MM.1S (cell line): Measurements from ENCODE around the gene DLX4.

ENCODE experiments used
- DNase-seq: peaks from one replicate; pipeline ENCODE4 v3.0.0-alpha.2; 2015
- H2AFZ ChIP-seq: fragments of 300-600 bp; sonication (generic); 2 replicates; pipeline ENCODE4 v1.6.0; 2016; ENCODE audit warnings: antibody characterized with exemption, low read length
- H3F3A ChIP-seq: fragments of 300-600 bp; sonication (generic); 2 replicates; pipeline ENCODE4 v1.6.1; 2016; ENCODE audit warnings: mild to moderate bottlenecking, antibody characterized with exemption, low read length, moderate library complexity, mixed read lengths; ENCODE audit not compliant: insufficient read depth
- H3K27ac ChIP-seq: fragments of 300-600 bp; sonication (generic); 2 replicates; pipeline ENCODE4 v1.5.1; 2016; ENCODE audit warnings: mild to moderate bottlenecking, low read length
- H3K27me3 ChIP-seq: fragments of 300-600 bp; sonication (generic); replicated peaks from 2 replicates; pipeline ENCODE4 v1.6.0; 2016; ENCODE audit warnings: low read length; ENCODE audit not compliant: insufficient read depth
- H3K36me3 ChIP-seq: fragments of 300-600 bp; sonication (generic); replicated peaks from 2 replicates; pipeline ENCODE4 v1.6.1; 2016; ENCODE audit warnings: mild to moderate bottlenecking, low read length, mixed read lengths; ENCODE audit not compliant: insufficient read depth
- H3K4me1 ChIP-seq: fragments of 300-600 bp; sonication (generic); 2 replicates; pipeline ENCODE4 v1.6.1; 2016; ENCODE audit warnings: low read length, mixed read lengths
- H3K4me2 ChIP-seq: fragments of 300-600 bp; sonication (generic); 2 replicates; pipeline ENCODE4 v1.6.0; 2016; ENCODE audit warnings: low read depth, low read length
- H3K4me3 ChIP-seq: fragments of 300-600 bp; sonication (generic); 2 replicates; pipeline ENCODE4 v1.5.1; 2016; ENCODE audit warnings: low read length, mixed read lengths
- H3K79me2 ChIP-seq: fragments of 300-600 bp; sonication (generic); 2 replicates; pipeline ENCODE4 v1.6.1; 2016; ENCODE audit warnings: mixed run types, low read length, mixed read lengths
- H3K9ac ChIP-seq: fragments of 300-600 bp; sonication (generic); 2 replicates; pipeline ENCODE4 v1.6.1; 2016; ENCODE audit warnings: low read length, mixed read lengths
- H3K9me2 ChIP-seq: fragments of 300-600 bp; sonication (generic); replicated peaks from 2 replicates; pipeline ENCODE4 v1.6.1; 2016; ENCODE audit warnings: mild to moderate bottlenecking, low read length, mixed read lengths; ENCODE audit not compliant: insufficient read depth
- H3K9me3 ChIP-seq: fragments of 300-600 bp; sonication (generic); replicated peaks from 2 replicates; pipeline ENCODE4 v1.6.1; 2016; ENCODE audit warnings: mild to moderate bottlenecking, low read length, mixed read lengths; ENCODE audit not compliant: insufficient read depth
- H4K20me1 ChIP-seq: fragments of 300-600 bp; sonication (generic); 2 replicates; pipeline ENCODE4 v1.6.1; 2016; ENCODE audit warnings: mild to moderate bottlenecking, low read length, moderate library complexity, mixed read lengths; ENCODE audit not compliant: insufficient read depth
- EZH2 ChIP-seq: fragments of 300-600 bp; sonication (generic); optimal IDR thresholded peaks from 2 replicates; pipeline ENCODE3; 2017; ENCODE audit warnings: low read depth, mild to moderate bottlenecking, antibody characterized with exemption, low read length, mixed read lengths
- EZH2phosphoT487 ChIP-seq: fragments of 300-600 bp; sonication (generic); IDR thresholded peaks from 2 replicates; pipeline ENCODE4 v1.6.1; 2018; ENCODE audit warnings: antibody characterized with exemption, low read length
- TF ChIP-seq, protein P1 (sequence below): fragments of 300-600 bp; sonication (generic); IDR thresholded peaks from 2 replicates; pipeline ENCODE4 v1.5.1; 2016; ENCODE audit warnings: antibody characterized with exemption, low read length, mixed read lengths

DLX4 gene

DNA sequence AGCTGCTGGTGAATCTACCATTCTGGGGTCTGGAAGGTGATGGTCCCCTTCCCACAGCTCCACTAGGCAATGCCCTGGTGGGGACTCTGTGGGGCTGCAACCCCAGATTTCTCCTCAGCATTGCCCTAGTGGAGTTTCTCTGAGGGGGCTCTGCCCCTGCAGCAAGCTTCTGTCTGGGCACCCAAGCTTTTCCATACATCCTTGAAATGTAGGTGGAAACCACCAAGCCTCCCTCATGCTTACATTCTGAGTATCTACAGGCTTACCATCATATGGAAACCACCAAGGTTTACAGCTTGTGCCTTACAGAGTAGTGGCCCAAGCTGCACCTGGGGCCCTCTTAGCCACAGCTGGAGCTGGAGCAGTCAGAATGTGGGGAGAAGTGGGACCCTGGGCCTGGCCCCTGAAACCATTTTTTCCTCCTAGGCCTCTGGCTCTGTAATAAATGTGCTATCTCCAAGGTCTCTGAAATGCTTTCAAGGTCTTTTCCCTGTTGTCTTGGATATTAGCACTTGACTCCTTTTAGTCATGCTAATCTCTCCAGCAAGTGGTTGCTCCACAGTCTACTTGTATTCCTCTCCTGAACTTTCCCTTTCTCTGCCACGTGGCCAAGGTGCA lies 45.6 kb downstream of the DLX4 start:
- no peak for DNase-seq
- H3K4me2 ChIP-seq = no peak overlapping the region
- H3K27me3 ChIP-seq = peaks cover 12% of the 10 kb centered on the region; the same call in 1 of the 2 replicates
- no peaks in the 10 kb centered on the region for H3F3A ChIP-seq
- H3K79me2 ChIP-seq = no peaks in the 10 kb centered on the region
- no peaks in the 10 kb centered on the region for H3K9me2 ChIP-seq
- H3K4me3 ChIP-seq = no peak overlapping the region
- no peak overlapping the region for H3K27ac ChIP-seq
- H2AFZ ChIP-seq = no peak overlapping the region
- H3K9ac ChIP-seq = no peak overlapping the region
- H3K9me3 ChIP-seq = no peaks in the 10 kb centered on the region
- no peaks in the 10 kb centered on the region for H4K20me1 ChIP-seq
- no peak for TF ChIP-seq EZH2phosphoT487
- no peak for TF ChIP-seq EZH2
- TF ChIP-seq, protein P1, sequence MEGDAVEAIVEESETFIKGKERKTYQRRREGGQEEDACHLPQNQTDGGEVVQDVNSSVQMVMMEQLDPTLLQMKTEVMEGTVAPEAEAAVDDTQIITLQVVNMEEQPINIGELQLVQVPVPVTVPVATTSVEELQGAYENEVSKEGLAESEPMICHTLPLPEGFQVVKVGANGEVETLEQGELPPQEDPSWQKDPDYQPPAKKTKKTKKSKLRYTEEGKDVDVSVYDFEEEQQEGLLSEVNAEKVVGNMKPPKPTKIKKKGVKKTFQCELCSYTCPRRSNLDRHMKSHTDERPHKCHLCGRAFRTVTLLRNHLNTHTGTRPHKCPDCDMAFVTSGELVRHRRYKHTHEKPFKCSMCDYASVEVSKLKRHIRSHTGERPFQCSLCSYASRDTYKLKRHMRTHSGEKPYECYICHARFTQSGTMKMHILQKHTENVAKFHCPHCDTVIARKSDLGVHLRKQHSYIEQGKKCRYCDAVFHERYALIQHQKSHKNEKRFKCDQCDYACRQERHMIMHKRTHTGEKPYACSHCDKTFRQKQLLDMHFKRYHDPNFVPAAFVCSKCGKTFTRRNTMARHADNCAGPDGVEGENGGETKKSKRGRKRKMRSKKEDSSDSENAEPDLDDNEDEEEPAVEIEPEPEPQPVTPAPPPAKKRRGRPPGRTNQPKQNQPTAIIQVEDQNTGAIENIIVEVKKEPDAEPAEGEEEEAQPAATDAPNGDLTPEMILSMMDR = no peak
- no peaks in the 10 kb centered on the region for H3K4me1 ChIP-seq
- H3K36me3 ChIP-seq = no peaks in the 10 kb centered on the region

DNA sequence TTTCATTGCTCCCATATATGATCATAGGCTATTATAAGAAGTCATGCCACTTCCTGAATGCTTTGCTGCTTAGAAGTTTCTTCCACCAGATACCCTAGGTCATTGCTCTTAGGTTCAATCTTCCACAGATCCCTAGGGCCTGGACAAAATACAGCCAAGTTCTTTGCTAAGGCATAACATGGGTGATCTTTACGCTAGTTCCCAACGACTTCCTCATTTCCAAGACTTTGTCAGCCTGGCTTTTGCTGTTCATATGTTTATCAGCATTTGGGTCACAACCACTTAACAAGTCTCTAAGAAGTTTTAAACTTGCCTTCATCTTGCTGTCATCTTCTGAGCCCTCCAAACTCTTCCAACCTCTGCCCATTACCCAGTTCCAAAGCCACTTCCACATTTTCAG lies 46.2 kb downstream of the DLX4 start:
- Histone ChIP-seq H3K27ac (no peak overlapping the region), H3K27me3 (peaks cover 12% of the 10 kb centered on the region; the same call in 1 of the 2 replicates), H4K20me1 (no peaks in the 10 kb centered on the region), H3K9me2 (no peaks in the 10 kb centered on the region), H2AFZ (no peak overlapping the region), H3K9me3 (no peaks in the 10 kb centered on the region), H3K4me3 (no peak overlapping the region), H3F3A (no peaks in the 10 kb centered on the region), H3K79me2 (no peaks in the 10 kb centered on the region), H3K36me3 (no peaks in the 10 kb centered on the region), H3K4me1 (no peaks in the 10 kb centered on the region), H3K9ac (no peak overlapping the region), H3K4me2 (no peak overlapping the region)
- TF ChIP-seq EZH2phosphoT487 = no peak
- TF ChIP-seq, protein P1 = no peak
- TF ChIP-seq EZH2 = no peak
- no peak for DNase-seq

DNA sequence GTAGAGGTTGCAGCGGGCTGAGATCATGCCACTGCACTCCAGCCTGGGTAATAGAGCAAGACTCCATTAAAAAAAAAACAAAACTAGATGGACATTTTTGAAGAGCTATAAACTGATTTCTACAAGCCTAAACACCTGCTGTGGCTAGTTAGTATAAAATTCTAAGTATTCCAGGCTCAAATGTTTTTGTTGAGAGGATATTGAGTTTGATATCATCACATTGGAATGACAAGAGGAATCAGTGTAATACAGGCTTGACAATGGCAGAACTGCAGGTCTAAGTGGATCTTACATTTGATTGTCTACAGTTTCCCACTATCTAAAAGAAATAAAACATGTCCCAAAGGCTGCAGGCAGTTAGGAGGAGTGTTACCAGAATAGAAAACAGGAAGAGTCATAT lies 49.9 kb downstream of the DLX4 start:
- TF ChIP-seq EZH2 (no peak), EZH2phosphoT487 (no peak)
- TF ChIP-seq, protein P1 = no peak
- Histone ChIP-seq H4K20me1 (no peaks in the 10 kb centered on the region), H3K27ac (no peak overlapping the region), H3K79me2 (no peaks in the 10 kb centered on the region), H3K36me3 (no peaks in the 10 kb centered on the region), H3K27me3 (no peaks in the 10 kb centered on the region), H3K9ac (no peak overlapping the region), H3K9me2 (no peaks in the 10 kb centered on the region), H3K4me2 (no peak overlapping the region), H3K4me1 (no peaks in the 10 kb centered on the region), H2AFZ (no peak overlapping the region), H3F3A (peaks cover 4% of the 10 kb centered on the region; the same call in 1 of the 2 replicates), H3K9me3 (no peaks in the 10 kb centered on the region), H3K4me3 (no peak overlapping the region)
- DNase-seq = no peak
